ENCODE data around the gene SLC29A3.
"Not testable (repeated sequence)": the region's sequence is repeated elsewhere in the genome, so short reads cannot be mapped to it uniquely, and the experiment has no call there.

SLC29A3 gene

DNA sequence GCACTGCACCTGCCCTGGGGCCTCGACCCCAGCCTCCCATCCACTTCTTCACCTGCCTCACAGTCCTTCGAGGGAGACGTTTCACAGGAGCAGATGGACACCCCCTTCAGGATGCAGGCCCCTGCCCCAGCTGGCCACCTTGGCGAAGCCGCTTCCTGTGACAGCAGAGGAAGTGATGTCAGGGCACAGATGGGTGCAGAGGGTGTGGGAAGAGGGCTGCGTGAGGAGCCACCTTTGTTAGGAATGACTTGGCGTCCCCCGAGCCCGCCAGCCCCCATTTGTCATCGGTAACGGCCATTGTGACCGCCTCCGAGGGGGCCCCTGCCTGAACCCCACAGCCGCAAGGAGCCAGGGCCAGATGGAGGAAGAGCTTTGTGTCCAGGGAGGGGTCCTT lies 47.4 kb upstream of the SLC29A3 start:
- Histone ChIP-seq H3K4me2 (ENCODE audit: insufficient read depth, low read length) (no peak overlapping the region), H3K4me3 (ENCODE audit: low read depth in 1 of 2, low read length in 2 of 2) (no peak overlapping the region), H4K20me1 (ENCODE audit: insufficient read depth, low read length) (peaks cover 9% of the 10 kb centered on the region; the same call in 1 of the 2 replicates), H3K9ac (ENCODE audit: low read depth, low read length) (no peak overlapping the region), H3K27me3 (ENCODE audit: insufficient read depth, low read length, poor library complexity) (no peaks in the 10 kb centered on the region), H2AFZ (ENCODE audit: low read depth, low read length) (no peak overlapping the region), H3K4me1 (ENCODE audit: insufficient read depth, low read length) (no peaks in the 10 kb centered on the region), H3K9me3 (ENCODE audit: insufficient read depth, low read length, severe bottlenecking) (no peaks in the 10 kb centered on the region), H3K36me3 (ENCODE audit: insufficient read depth, low read length) (no peaks in the 10 kb centered on the region), H3K79me2 (ENCODE audit: insufficient read depth, low read length) (no peaks in the 10 kb centered on the region), H3K27ac (ENCODE audit: low read length) (no peak overlapping the region)
- TF ChIP-seq CTCF (IDR thresholded peaks at IDR 0.05; ENCODE audit: borderline replicate concordance, extremely low read depth, low read length, poor library complexity, severe bottlenecking) (no peak), EZH2 (IDR thresholded peaks at IDR 0.05; ENCODE audit: borderline replicate concordance, low read depth, low read length, severe bottlenecking) (no peak)
- DNase-seq = no peak
- no peak for ATAC-seq (ENCODE audit: insufficient read depth, low read depth)

- no peak for DNase-seq
Observed at GRCh38 chr10:71272056-71272771, 46.8 kb upstream of the SLC29A3 start.

GRCh38 chr10:71272974-71273373 lies 46.1 kb upstream of the SLC29A3 start:
- DNase-seq; H3K4me2 ChIP-seq (ENCODE audit: insufficient read depth, low read length); H3K36me3 ChIP-seq (ENCODE audit: insufficient read depth, low read length); H3K9me3 ChIP-seq (ENCODE audit: insufficient read depth, low read length, severe bottlenecking); H3K79me2 ChIP-seq (ENCODE audit: insufficient read depth, low read length); H3K4me1 ChIP-seq (ENCODE audit: insufficient read depth, low read length); H4K20me1 ChIP-seq (ENCODE audit: insufficient read depth, low read length); H3K9ac ChIP-seq (ENCODE audit: low read depth, low read length); H3K27ac ChIP-seq (ENCODE audit: low read length); H2AFZ ChIP-seq (ENCODE audit: low read depth, low read length); H3K27me3 ChIP-seq (ENCODE audit: insufficient read depth, low read length, poor library complexity); ATAC-seq (ENCODE audit: insufficient read depth, low read depth); H3K4me3 ChIP-seq (ENCODE audit: low read depth in 1 of 2, low read length in 2 of 2): not testable (repeated sequence)

More at GRCh38 chr10:71272056-71272771, 46.8 kb upstream of the SLC29A3 start:
- H3K9ac ChIP-seq (ENCODE audit: low read depth, low read length) = no peak overlapping the region
- no peak overlapping the region for H3K4me2 ChIP-seq (ENCODE audit: insufficient read depth, low read length)
- no peak overlapping the region for H3K27ac ChIP-seq (ENCODE audit: low read length)
- no peak for ATAC-seq (ENCODE audit: insufficient read depth, low read depth)
- H3K9me3 ChIP-seq (ENCODE audit: insufficient read depth, low read length, severe bottlenecking) = no peaks in the 10 kb centered on the region
- no peaks in the 10 kb centered on the region for H3K27me3 ChIP-seq (ENCODE audit: insufficient read depth, low read length, poor library complexity)
- H3K4me3 ChIP-seq (ENCODE audit: low read depth in 1 of 2, low read length in 2 of 2) = no peak overlapping the region
- H3K79me2 ChIP-seq (ENCODE audit: insufficient read depth, low read length) = no peaks in the 10 kb centered on the region
- no peak overlapping the region for H2AFZ ChIP-seq (ENCODE audit: low read depth, low read length)
- TF ChIP-seq EZH2 (IDR thresholded peaks at IDR 0.05; ENCODE audit: borderline replicate concordance, low read depth, low read length, severe bottlenecking) (no peak), CTCF (IDR thresholded peaks at IDR 0.05; ENCODE audit: borderline replicate concordance, extremely low read depth, low read length, poor library complexity, severe bottlenecking) (no peak)
- H3K4me1 ChIP-seq (ENCODE audit: insufficient read depth, low read length) = no peaks in the 10 kb centered on the region
- no peaks in the 10 kb centered on the region for H3K36me3 ChIP-seq (ENCODE audit: insufficient read depth, low read length)
- peaks cover 9% of the 10 kb centered on the region; the same call in 1 of the 2 replicates for H4K20me1 ChIP-seq (ENCODE audit: insufficient read depth, low read length)

- DNase-seq = no peak
- Histone ChIP-seq H3K27ac (ENCODE audit: low read length) (no peak overlapping the region), H3K9ac (ENCODE audit: low read depth, low read length) (no peak overlapping the region)
Observed at GRCh38 chr10:71273506-71273905, 45.6 kb upstream of the SLC29A3 start.

More at GRCh38 chr10:71273506-71273905, 45.6 kb upstream of the SLC29A3 start:
- TF ChIP-seq CTCF (IDR thresholded peaks at IDR 0.05; ENCODE audit: borderline replicate concordance, extremely low read depth, low read length, poor library complexity, severe bottlenecking) = no peak
- no peak for TF ChIP-seq EZH2 (IDR thresholded peaks at IDR 0.05; ENCODE audit: borderline replicate concordance, low read depth, low read length, severe bottlenecking)
- Histone ChIP-seq H3K4me2 (ENCODE audit: insufficient read depth, low read length) (no peak overlapping the region), H3K4me1 (ENCODE audit: insufficient read depth, low read length) (no peaks in the 10 kb centered on the region), H3K79me2 (ENCODE audit: insufficient read depth, low read length) (no peaks in the 10 kb centered on the region), H3K9me3 (ENCODE audit: insufficient read depth, low read length, severe bottlenecking) (no peaks in the 10 kb centered on the region), H4K20me1 (ENCODE audit: insufficient read depth, low read length) (peaks cover 9% of the 10 kb centered on the region; the same call in 1 of the 2 replicates), H3K36me3 (ENCODE audit: insufficient read depth, low read length) (no peaks in the 10 kb centered on the region), H3K4me3 (ENCODE audit: low read depth in 1 of 2, low read length in 2 of 2) (no peak overlapping the region), H2AFZ (ENCODE audit: low read depth, low read length) (no peak overlapping the region), H3K27me3 (ENCODE audit: insufficient read depth, low read length, poor library complexity) (no peaks in the 10 kb centered on the region)
- ATAC-seq (ENCODE audit: insufficient read depth, low read depth) = no peak

Data from DND-41 (cell line).